ENCODE data around the gene BFSP2.
"Not testable (repeated sequence)": the region's sequence is repeated elsewhere in the genome, so short reads cannot be mapped to it uniquely, and the experiment has no call there.

BFSP2 gene

GRCh38 chr3:133452641-133453319 lies 52.9 kb downstream of the BFSP2 start:
- in situ Hi-C loops (cut with HindIII; ENCODE audit: low sequenced_read_pairs): no loop called here

GRCh38 chr3:133453383-133453782 lies 53.5 kb downstream of the BFSP2 start:
- in situ Hi-C loops (cut with HindIII; ENCODE audit: low sequenced_read_pairs): no loop called here

- in situ Hi-C loops (cut with HindIII; ENCODE audit: low sequenced_read_pairs): no loop called here
These were observed 55.4 kb downstream of the BFSP2 start for GRCh38 chr3:133455281-133455680.

GRCh38 chr3:133455960-133456359 lies 56.1 kb downstream of the BFSP2 start:
- in situ Hi-C loops (cut with HindIII; ENCODE audit: low sequenced_read_pairs): no loop called here

DNA sequence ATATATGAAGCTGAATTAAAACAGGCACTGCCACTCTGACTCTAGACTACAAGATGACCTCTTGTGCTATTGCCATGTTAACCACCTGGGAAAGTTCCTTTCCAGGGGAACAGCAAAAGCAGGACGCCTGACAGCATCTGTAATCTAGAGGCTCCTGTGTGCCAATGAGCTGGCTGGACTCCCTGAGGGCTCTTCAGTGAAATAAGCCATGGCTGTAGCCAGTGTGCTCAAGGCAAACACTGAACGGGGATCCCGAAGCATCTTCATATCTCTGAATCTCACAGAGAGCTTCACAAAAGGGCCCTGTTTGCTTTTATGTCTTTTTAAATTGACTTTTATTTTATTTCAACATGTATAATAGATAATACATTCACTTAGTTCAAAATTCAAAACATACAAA lies 57.2 kb downstream of the BFSP2 start:
- in situ Hi-C loops (cut with HindIII; ENCODE audit: low sequenced_read_pairs): no loop called here

DNA sequence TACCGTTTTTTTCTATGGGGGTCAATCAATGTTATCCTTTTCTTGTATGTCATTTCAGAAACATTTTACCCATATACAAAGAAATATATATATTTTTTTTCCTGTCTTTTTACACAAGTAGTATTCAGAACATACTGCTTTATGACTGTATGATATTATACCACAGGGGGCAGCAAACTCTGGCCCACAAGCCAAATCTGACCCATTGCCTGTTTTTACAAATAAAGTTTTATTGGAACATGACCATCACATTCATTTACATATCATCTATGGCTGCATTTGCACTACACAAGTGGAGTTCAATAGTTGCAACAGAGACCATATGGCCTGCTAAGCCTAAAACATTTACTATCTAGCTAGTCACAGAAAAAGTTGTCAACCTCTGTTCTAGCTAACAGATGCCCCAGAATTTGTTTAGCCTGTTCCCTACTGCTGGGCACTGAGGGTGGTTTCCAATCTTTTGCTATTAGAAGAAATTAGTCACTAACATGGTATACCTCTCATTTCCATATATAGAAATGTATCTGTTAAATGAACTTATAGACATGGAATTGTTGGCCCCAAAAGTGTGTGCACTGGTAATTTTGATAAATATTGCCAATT lies 57.7 kb downstream of the BFSP2 start:
- in situ Hi-C loops (cut with HindIII; ENCODE audit: low sequenced_read_pairs): no loop called here

DNA sequence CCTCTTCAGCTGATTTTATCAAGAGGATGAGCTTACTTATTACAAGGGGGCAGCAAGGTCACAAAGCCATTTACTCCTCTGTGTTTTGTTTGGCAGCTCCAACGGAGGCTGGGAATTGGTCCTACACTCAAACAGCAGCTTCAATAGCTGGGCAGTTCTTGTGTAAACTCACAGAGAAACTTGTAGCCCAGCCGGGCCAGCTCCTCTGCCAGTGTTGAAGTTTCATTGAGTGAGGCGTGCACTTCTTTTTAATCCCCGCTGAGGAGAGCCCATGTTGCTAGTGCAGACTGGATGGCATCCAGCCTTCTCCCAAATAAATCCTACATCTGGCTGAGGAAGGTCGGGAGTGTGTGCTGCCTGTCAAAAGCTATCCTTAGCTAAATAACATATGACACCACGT lies 59.5 kb downstream of the BFSP2 start:
- in situ Hi-C loops (cut with HindIII; ENCODE audit: low sequenced_read_pairs): no loop called here

- in situ Hi-C loops (cut with HindIII; ENCODE audit: low sequenced_read_pairs): no loop called here
These were observed 61.0 kb downstream of the BFSP2 start for GRCh38 chr3:133460809-133461208.

DNA sequence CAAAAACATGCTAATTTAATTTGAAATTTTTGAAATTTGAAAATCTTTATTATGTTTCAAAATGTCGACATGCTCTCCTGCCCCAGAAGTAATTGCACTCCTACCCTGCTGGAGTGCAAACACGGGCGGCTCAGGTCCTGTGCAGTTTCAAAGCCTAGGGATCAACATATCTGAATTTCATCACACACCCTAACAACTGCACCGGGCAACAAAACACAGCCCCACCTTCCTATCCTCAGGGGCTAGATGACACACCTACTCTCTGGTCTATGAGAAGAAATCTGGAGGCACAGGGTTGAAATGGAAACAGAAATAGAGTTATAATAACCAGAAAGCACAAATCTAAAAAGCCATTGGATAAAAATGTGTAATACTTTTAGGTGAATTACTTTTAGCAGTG lies 61.4 kb downstream of the BFSP2 start:
- in situ Hi-C loops (cut with HindIII; ENCODE audit: low sequenced_read_pairs): no loop called here

GRCh38 chr3:133463347-133463860 lies 63.5 kb downstream of the BFSP2 start:
- in situ Hi-C loops (cut with HindIII; ENCODE audit: low sequenced_read_pairs): no loop called here

- in situ Hi-C loops (cut with HindIII; ENCODE audit: low sequenced_read_pairs): no loop called here
These were observed 64.7 kb downstream of the BFSP2 start for GRCh38 chr3:133464573-133464972.

DNA sequence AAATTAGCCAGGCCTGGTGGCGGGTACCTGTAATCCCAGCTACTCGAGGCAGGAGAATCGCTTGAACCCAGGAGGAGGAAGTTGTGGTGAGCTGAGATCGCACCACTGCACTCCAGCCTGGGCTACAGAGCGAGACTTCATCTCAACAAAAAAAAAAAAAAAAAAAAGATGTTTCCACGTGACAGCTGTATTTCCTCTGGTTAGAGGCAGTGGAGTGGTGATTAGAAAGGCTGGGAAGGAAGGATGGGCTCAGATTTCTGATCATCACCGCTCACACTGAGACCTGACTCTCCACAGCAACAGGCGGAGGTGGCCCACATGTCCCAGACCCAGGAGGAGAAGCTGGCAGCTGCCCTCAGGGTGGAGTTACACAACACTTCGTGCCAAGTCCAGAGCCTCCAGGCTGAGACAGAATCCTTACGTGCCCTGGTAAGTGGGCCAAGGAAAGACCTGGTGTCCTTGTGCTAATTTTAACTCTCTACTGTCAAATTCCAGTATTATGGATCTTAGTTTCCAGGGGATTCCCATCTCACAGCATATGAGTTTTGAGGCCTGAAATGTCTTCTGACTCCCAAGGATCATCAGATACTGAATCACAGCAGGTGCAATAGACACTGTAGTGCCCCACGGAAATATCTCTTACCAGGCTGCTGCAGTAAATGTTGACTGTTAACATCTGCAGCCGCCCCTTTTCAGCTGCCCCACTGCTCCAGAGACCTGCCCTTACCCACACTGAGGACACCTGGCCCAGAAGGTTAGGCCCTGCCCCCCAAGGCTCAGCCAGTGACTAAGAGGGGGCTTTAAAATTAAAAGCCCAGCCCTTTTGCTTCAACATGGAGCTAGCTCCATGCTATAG lies 66.9 kb downstream of the BFSP2 start:
- in situ Hi-C loops (cut with HindIII; ENCODE audit: low sequenced_read_pairs): no loop called here

DNA sequence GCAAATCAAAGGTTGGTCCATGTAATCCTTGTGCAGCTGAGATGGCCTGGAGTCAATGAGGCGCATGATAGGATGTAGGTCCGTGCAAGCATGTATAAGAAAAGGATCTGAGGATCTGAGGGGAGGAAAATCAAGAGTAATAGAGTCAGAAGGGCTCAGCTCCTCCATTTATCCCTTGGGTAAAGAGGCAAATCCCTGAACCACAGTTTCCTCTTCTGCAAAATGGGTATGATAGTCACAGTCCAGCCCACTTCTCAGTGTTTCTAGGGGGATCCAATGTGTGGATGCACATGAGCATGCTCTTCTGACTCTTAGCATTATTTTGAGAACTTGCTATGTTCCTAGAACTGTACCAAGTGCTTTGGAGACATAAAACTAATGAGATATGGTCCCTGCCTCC lies 67.9 kb downstream of the BFSP2 start:
- in situ Hi-C loops (cut with HindIII; ENCODE audit: low sequenced_read_pairs): no loop called here

DNA sequence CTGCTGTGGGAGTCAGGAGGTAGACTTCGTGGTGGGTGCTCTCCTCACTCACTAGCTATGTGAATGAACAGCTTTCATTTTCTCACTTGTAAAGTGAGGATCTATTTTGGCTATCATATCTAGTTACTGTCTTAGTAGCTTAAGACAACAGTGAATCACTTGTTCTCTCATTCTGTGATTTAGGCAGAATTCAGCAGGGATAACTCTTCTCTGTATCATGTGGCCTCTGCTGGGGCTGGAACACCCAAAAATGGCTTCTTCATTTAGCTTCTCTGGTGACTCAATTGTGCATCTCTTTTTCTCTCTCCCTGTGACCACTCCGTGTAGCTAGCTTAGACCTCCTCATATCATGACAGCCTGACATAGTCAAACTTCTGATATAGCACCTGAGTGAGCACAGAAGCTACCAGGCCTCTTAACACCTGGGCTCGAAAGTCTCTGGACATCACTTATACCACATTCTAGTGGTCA lies 68.4 kb downstream of the BFSP2 start:
- in situ Hi-C loops (cut with HindIII; ENCODE audit: low sequenced_read_pairs): no loop called here

- in situ Hi-C loops (cut with HindIII; ENCODE audit: low sequenced_read_pairs): no loop called here
These were observed 69.4 kb downstream of the BFSP2 start for GRCh38 chr3:133469140-133469731.

GRCh38 chr3:133472242-133472641 lies 72.4 kb downstream of the BFSP2 start:
- in situ Hi-C loops (cut with HindIII; ENCODE audit: low sequenced_read_pairs): no loop called here

DNA sequence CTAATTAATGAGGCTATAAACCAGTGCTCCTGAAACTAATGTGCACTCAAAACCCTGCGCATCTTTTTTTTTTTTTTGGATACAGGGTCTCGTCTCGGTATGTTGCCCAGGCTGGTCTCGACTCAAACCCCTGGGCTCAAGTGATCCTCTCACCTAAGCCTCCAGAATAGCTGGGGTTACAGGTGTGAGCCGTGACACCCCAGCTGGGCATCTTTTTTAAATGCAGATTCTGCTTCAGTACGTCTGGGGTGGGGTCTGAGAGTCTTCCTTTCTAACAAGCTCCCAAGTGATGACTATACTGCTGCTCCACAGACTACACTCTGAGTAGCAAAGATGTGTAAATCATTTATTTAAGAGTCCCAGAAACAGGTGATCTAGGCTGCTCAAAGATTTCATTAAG lies 73.0 kb downstream of the BFSP2 start:
- in situ Hi-C loops (cut with HindIII; ENCODE audit: low sequenced_read_pairs): no loop called here

DNA sequence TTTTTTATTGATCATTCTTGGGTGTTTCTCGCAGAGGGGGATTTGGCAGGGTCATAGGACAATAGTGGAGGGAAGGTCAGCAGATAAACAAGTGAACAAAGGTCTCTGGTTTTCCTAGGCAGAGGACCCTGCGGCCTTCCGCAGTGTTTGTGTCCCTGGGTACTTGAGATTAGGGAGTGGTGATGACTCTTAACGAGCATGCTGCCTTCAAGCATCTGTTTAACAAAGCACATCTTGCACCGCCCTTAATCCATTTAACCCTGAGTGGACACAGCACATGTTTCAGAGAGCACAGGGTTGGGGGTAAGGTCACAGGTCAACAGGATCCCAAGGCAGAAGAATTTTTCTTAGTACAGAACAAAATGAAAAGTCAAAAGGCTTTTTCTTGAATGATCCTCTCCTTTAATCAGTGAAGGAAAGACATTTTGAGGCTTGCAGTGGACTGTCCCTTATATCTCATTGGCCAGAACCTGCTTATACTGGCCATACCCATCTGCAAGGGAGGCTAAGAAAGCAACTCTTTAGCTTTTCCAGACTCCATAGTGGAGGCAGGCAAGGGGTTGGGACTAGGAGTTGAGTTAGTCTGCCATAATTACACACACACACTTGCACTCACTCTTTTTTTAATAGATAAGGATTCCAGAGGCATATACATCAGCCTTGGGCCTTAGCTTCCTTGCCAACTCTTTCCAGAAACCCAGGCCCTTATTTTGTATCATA lies 73.8 kb downstream of the BFSP2 start:
- in situ Hi-C loops (cut with HindIII; ENCODE audit: low sequenced_read_pairs): not testable (repeated sequence)

GRCh38 chr3:133474251-133474801 lies 74.5 kb downstream of the BFSP2 start:
- in situ Hi-C loops (cut with HindIII; ENCODE audit: low sequenced_read_pairs): no loop called here

- in situ Hi-C loops (cut with HindIII; ENCODE audit: low sequenced_read_pairs): no loop called here
These were observed 75.0 kb downstream of the BFSP2 start for GRCh38 chr3:133474817-133475216.

Measured in DLD1 (cell line).